ENCODE measurements around the gene PAQR3.

The PAQR3 gene

GRCh38 chr4:78936989-78937388 is 2.2 kb downstream of the PAQR3 start:
- H3K4me3 ChIP-seq (replicated peaks; ENCODE audit: low read depth, low read length): no peak overlapping the region
- DNase-seq (ENCODE audit: extremely low read depth, low read depth): no peak
- no peak for TF ChIP-seq CTCF (IDR thresholded peaks at IDR 0.05; ENCODE audit: low read depth, low read length, missing control alignments)

GRCh38 chr4:78930016-78930629 is 9.1 kb downstream of the PAQR3 start:
- no peak for TF ChIP-seq CTCF (IDR thresholded peaks at IDR 0.05; ENCODE audit: low read depth, low read length, missing control alignments)
- H3K4me3 ChIP-seq (replicated peaks; ENCODE audit: low read depth, low read length): no peak overlapping the region
- no peak for DNase-seq (ENCODE audit: extremely low read depth, low read depth)

- DNase-seq (ENCODE audit: extremely low read depth, low read depth): no peak
- TF ChIP-seq CTCF (IDR thresholded peaks at IDR 0.05; ENCODE audit: low read depth, low read length, missing control alignments): no peak
- no peak overlapping the region for H3K4me3 ChIP-seq (replicated peaks; ENCODE audit: low read depth, low read length)
These were observed 10.4 kb downstream of the PAQR3 start for GRCh38 chr4:78928835-78929234.

- no peak overlapping the region for H3K4me3 ChIP-seq (replicated peaks; ENCODE audit: low read depth, low read length)
- no peak for DNase-seq (ENCODE audit: extremely low read depth, low read depth)
- TF ChIP-seq CTCF (IDR thresholded peaks at IDR 0.05; ENCODE audit: low read depth, low read length, missing control alignments): no peak
These were observed 12.4 kb downstream of the PAQR3 start for GRCh38 chr4:78926826-78927225.

GRCh38 chr4:78923464-78924312 is 15.6 kb downstream of the PAQR3 start:
- DNase-seq (ENCODE audit: extremely low read depth, low read depth): no peak
- no peak for TF ChIP-seq CTCF (IDR thresholded peaks at IDR 0.05; ENCODE audit: low read depth, low read length, missing control alignments)
- H3K4me3 ChIP-seq (replicated peaks; ENCODE audit: low read depth, low read length): no peak overlapping the region

- no peak for TF ChIP-seq CTCF (IDR thresholded peaks at IDR 0.05; ENCODE audit: low read depth, low read length, missing control alignments)
- H3K4me3 ChIP-seq (replicated peaks; ENCODE audit: low read depth, low read length): no peak overlapping the region
- no peak for DNase-seq (ENCODE audit: extremely low read depth, low read depth)
These were observed 17.0 kb downstream of the PAQR3 start for GRCh38 chr4:78922207-78922606.

Data from HFF-Myc (cell line).